ENCODE data around the gene ANTXRL. TPM values are rescaled to one million over a fixed set of nuclear protein-coding genes. Genes with fewer than 3 reads are reported as not detected.

ANTXRL gene
- total RNA-seq, 1 donor from 2014 or later = not detected

DNA sequence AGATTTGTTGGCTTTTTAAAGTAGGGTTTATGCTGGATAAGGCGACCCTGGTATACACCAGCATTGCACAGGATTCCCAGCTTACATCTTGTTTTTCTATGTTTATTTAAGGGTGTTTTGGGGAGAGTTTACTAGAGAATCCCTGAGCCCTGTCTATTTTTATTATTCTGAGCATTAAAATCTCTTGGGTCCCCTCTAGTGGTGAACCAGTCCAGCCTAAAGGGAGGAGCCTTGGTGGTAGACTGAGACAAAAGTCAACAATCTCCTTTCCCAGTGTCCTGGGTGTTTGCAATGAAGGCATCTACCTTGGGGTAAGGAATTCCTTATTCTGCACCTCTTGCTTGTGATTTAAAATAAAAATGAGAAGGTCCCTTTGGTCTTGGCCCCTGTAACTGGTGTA lies 38.2 kb downstream of the ANTXRL start:
- no peak for DNase-seq (ENCODE audit: low spot score in 2 of 2, unreplicated experiment in 2 of 2)
- Mint-ChIP-seq H3K27ac (no peak overlapping the region), H3K9me3 (no peaks in the 10 kb centered on the region), H3K27me3 (ENCODE audit: low read depth) (no peaks in the 10 kb centered on the region), H3K4me1 (peaks cover 6% of the 10 kb centered on the region), H3K4me3 (no peak overlapping the region), H3K36me3 (no peaks in the 10 kb centered on the region)
- TF ChIP-seq CTCF (IDR thresholded peaks at IDR 0.05; ENCODE audit: unreplicated experiment) = no peak

GRCh38 chr10:46326066-46326465 lies 39.3 kb downstream of the ANTXRL start:
- Mint-ChIP-seq H3K27ac (no peak overlapping the region), H3K27me3 (ENCODE audit: low read depth) (peaks cover under 1% of the 10 kb centered on the region), H3K36me3 (no peaks in the 10 kb centered on the region), H3K4me3 (no peak overlapping the region), H3K9me3 (no peaks in the 10 kb centered on the region), H3K4me1 (peaks cover 6% of the 10 kb centered on the region)
- TF ChIP-seq CTCF (IDR thresholded peaks at IDR 0.05; ENCODE audit: unreplicated experiment) = no peak
- DNase-seq (ENCODE audit: low spot score in 2 of 2, unreplicated experiment in 2 of 2) = no peak

GRCh38 chr10:46326971-46327370 lies 40.2 kb downstream of the ANTXRL start:
- H3K4me1 Mint-ChIP-seq = peaks cover 6% of the 10 kb centered on the region
- H3K9me3 Mint-ChIP-seq = no peaks in the 10 kb centered on the region
- no peak overlapping the region for H3K4me3 Mint-ChIP-seq
- no peaks in the 10 kb centered on the region for H3K36me3 Mint-ChIP-seq
- DNase-seq (ENCODE audit: low spot score in 2 of 2, unreplicated experiment in 2 of 2) = no peak
- peaks cover 4% of the 10 kb centered on the region for H3K27me3 Mint-ChIP-seq (ENCODE audit: low read depth)
- H3K27ac Mint-ChIP-seq = no peak overlapping the region
- no peak for TF ChIP-seq CTCF (IDR thresholded peaks at IDR 0.05; ENCODE audit: unreplicated experiment)

GRCh38 chr10:46327685-46328084 lies 40.9 kb downstream of the ANTXRL start:
- Mint-ChIP-seq H3K4me1 (peaks cover 6% of the 10 kb centered on the region), H3K9me3 (no peaks in the 10 kb centered on the region), H3K27ac (no peak overlapping the region), H3K27me3 (ENCODE audit: low read depth) (peaks cover 4% of the 10 kb centered on the region), H3K36me3 (no peaks in the 10 kb centered on the region), H3K4me3 (no peak overlapping the region)
- no peak for DNase-seq (ENCODE audit: low spot score in 2 of 2, unreplicated experiment in 2 of 2)
- no peak for TF ChIP-seq CTCF (IDR thresholded peaks at IDR 0.05; ENCODE audit: unreplicated experiment)

DNA sequence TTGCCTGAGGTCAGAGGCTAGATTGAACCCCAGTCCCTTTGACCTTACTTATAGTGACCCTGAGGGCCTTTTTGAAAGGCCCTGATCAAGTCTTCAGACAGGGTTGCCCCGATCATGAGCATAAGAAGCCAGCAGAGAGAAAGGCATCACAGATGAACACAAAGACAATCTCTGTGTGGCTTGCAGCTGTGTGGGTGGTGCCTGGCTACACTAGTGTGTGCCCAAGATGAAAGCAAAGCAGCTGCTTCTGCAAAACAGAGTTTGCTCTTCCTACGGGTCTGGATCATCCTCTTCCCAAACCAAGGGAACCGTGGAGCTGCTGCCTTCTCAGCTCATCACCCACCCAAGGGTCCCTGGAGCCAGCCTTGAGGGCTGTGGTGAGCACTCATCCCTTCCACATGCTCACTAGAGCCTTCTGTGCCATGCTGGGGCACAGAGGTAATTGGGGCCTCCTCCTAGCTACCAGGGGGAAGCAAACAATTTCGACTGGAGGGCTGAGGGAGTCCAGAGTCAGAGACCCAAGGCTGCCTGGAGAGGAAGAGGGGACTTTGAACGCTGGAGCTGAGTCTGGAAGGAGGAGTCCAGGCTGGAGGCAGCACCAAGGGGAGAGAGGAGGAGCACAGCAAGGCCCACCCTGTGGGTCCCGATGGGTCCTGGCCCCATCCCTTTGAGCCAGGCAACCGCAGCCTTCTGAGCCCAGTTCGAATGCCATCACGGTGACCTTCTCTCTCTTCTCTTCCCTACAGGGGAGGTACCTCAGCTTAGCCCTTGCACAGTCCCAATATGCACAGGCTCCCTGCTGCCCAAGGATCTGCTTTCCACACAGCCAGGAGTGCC lies 42.3 kb downstream of the ANTXRL start:
- Mint-ChIP-seq H3K9me3 (no peaks in the 10 kb centered on the region), H3K4me1 (peaks cover 6% of the 10 kb centered on the region), H3K27me3 (ENCODE audit: low read depth) (peaks cover 4% of the 10 kb centered on the region), H3K36me3 (no peaks in the 10 kb centered on the region), H3K27ac (no peak overlapping the region), H3K4me3 (no peak overlapping the region)
- TF ChIP-seq CTCF (IDR thresholded peaks at IDR 0.05; ENCODE audit: unreplicated experiment) = no peak
- no peak for DNase-seq (ENCODE audit: low spot score in 2 of 2, unreplicated experiment in 2 of 2)

Data from mesothelial cell of epicardium (in vitro differentiated cells).